GM13976 (cell line): ENCODE results near the gene HDGFL2.

Source experiments
- DNase-seq: peaks from one replicate; pipeline ENCODE4 v3.0.0; 2012; ENCODE audit warnings: low spot score
- CTCF ChIP-seq: IDR thresholded peaks from 2 replicates; pipeline ENCODE4 v1.5.1; 2012; ENCODE audit warnings: borderline replicate concordance, mild to moderate bottlenecking; ENCODE audit not compliant: insufficient read depth; ENCODE audit errors: extremely low read depth, missing control alignments, control extremely low read depth
- in situ Hi-C: fragments of 300-500 bp; cut with MboI; formaldehyde crosslinking; loops from one replicate; pipeline ENCODE4 v1.12.0; 2022; ENCODE audit warnings: low sequenced_read_pairs, mixed read lengths, inconsistent platforms; ENCODE audit not compliant: unreplicated experiment

The HDGFL2 gene

GRCh38 chr19:4444765-4445741 is 27.0 kb upstream of the HDGFL2 start:
- no peak for DNase-seq
- in situ Hi-C loops = no loop called here
- no peak for TF ChIP-seq CTCF

GRCh38 chr19:4445963-4446703 is 26.0 kb upstream of the HDGFL2 start:
- DNase-seq = no peak
- in situ Hi-C loops = no loop called here
- no peak for TF ChIP-seq CTCF

GRCh38 chr19:4446704-4447200 is 25.3 kb upstream of the HDGFL2 start:
- in situ Hi-C loops = no loop called here
- TF ChIP-seq CTCF = no peak
- DNase-seq = no peak

GRCh38 chr19:4447327-4448146 is 24.6 kb upstream of the HDGFL2 start:
- in situ Hi-C loops = no loop called here
- no peak for DNase-seq
- no peak for TF ChIP-seq CTCF

GRCh38 chr19:4448147-4448985 is 23.7 kb upstream of the HDGFL2 start:
- no peak for DNase-seq
- no peak for TF ChIP-seq CTCF
- in situ Hi-C loops = no loop called here
